SU-DHL-6 (cell line): ENCODE measurements around the gene MOV10L1.

Experiments used
- EZH2phosphoT487 ChIP-seq: fragments of 200-600 bp; sonication (generic), shearing (Covaris generic); conservative IDR thresholded peaks from 2 replicates; pipeline ENCODE4 v1.6.1; 2018; ENCODE audit warnings: mild to moderate bottlenecking, antibody characterized with exemption, low read length, moderate library complexity, mixed read lengths
- TF ChIP-seq, protein P1 (sequence below): fragments of 200-600 bp; sonication (generic); IDR thresholded peaks from one replicate; pipeline ENCODE4 v1.5.1; 2017; ENCODE audit warnings: antibody characterized with exemption, mild to moderate bottlenecking, low read length, moderate library complexity; ENCODE audit not compliant: insufficient read depth, poor library complexity, severe bottlenecking

DNA sequence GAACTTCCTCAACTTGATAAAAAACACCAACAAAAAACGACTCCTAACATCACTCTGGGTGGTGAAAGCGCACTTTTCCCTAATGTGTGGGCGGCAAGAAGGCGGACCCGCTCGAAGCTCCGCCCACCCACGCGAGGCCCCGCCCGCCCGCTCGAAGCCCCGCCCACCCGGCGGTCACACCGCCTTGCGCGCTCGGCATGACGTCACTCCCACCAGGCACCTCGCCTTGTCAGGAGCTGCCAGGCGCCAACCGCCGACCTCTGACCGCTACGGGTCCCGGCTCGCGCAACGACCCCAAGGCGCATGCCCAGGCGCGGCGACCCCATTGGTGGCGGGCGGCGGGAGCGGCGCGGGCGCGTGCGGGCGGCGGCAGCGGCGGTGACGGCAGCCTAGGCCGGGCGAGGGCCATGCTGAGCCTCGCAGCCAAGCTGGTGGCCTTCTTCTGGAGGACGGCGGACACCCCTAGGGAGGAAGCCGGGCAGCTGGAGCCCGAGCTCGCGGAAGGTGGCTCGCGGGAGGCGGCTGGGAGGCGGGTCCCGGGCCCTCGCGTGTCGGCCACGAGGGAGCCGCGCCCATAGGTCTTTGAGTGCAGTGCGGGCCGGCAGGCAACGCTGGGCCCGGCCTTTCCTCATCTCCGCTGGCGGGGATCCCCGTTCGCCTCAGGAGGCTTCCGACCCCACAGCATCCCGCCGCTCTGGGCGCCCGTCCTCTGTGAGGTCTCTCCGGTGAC, at the start of gene MOV10L1:
- TF ChIP-seq, protein P1, sequence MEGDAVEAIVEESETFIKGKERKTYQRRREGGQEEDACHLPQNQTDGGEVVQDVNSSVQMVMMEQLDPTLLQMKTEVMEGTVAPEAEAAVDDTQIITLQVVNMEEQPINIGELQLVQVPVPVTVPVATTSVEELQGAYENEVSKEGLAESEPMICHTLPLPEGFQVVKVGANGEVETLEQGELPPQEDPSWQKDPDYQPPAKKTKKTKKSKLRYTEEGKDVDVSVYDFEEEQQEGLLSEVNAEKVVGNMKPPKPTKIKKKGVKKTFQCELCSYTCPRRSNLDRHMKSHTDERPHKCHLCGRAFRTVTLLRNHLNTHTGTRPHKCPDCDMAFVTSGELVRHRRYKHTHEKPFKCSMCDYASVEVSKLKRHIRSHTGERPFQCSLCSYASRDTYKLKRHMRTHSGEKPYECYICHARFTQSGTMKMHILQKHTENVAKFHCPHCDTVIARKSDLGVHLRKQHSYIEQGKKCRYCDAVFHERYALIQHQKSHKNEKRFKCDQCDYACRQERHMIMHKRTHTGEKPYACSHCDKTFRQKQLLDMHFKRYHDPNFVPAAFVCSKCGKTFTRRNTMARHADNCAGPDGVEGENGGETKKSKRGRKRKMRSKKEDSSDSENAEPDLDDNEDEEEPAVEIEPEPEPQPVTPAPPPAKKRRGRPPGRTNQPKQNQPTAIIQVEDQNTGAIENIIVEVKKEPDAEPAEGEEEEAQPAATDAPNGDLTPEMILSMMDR, result no peak
- TF ChIP-seq EZH2phosphoT487, result no peak
